Measurements from ENCODE around the gene CNOT1. TPM values are rescaled to one million over a fixed set of nuclear protein-coding genes. Genes with fewer than 3 reads are reported as not detected.

CNOT1 gene
- total RNA-seq, 2 donors from 2014 or later, result 102 to 190 TPM

DNA sequence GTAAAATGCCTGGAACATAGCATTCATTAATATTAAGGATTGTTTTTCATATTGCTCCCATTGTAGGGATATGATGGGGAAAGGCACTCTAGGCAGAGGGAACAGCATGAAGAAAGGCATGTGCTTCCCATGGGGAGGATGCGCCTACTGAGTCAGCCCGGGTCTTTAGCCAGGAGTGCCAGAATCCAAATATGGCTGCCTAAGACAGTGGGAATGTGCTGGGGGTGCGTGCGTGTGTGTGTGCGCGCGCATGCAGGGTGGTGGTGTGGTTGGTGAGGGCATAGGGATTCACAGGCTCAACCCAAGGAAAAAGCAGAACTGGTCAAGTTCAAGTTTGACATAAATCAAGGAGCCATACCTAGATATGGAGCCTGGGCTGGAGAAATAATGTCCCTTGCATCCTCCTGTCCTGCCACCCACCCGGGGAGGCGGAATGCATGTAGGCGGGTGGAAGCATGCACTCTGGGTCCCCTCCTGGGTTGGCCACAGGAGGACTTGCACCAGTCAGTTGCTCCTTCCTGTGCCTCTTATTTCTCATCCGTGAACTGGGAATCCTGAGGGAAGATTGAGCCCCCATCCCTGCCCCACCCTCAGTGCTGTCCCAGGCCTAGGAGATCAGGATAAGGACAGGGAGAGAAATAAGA lies 148.3 kb downstream of the CNOT1 start:
- no peak for DNase-seq (ENCODE audit: low spot score)
- Histone ChIP-seq H3K27me3 (replicated peaks; ENCODE audit: insufficient read depth) (no peaks in the 10 kb centered on the region), H3K9me3 (no peaks in the 10 kb centered on the region), H3K27ac (no peak overlapping the region), H3K4me1 (replicated peaks) (no peaks in the 10 kb centered on the region), H3K4me3 (no peak overlapping the region), H3K36me3 (no peaks in the 10 kb centered on the region)
- no peak for TF ChIP-seq POLR2AphosphoS5 (IDR thresholded peaks at IDR 0.05)
- TF ChIP-seq, protein P1, sequence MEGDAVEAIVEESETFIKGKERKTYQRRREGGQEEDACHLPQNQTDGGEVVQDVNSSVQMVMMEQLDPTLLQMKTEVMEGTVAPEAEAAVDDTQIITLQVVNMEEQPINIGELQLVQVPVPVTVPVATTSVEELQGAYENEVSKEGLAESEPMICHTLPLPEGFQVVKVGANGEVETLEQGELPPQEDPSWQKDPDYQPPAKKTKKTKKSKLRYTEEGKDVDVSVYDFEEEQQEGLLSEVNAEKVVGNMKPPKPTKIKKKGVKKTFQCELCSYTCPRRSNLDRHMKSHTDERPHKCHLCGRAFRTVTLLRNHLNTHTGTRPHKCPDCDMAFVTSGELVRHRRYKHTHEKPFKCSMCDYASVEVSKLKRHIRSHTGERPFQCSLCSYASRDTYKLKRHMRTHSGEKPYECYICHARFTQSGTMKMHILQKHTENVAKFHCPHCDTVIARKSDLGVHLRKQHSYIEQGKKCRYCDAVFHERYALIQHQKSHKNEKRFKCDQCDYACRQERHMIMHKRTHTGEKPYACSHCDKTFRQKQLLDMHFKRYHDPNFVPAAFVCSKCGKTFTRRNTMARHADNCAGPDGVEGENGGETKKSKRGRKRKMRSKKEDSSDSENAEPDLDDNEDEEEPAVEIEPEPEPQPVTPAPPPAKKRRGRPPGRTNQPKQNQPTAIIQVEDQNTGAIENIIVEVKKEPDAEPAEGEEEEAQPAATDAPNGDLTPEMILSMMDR (IDR thresholded peaks at IDR 0.05), result no peak
- no peak for TF ChIP-seq POLR2A (IDR thresholded peaks at IDR 0.05)
- WGBS, result 92% methylated on average over 11 of the region's 11 CpGs
- intact Hi-C loops (cut with DNase I), result no loop called here

DNA sequence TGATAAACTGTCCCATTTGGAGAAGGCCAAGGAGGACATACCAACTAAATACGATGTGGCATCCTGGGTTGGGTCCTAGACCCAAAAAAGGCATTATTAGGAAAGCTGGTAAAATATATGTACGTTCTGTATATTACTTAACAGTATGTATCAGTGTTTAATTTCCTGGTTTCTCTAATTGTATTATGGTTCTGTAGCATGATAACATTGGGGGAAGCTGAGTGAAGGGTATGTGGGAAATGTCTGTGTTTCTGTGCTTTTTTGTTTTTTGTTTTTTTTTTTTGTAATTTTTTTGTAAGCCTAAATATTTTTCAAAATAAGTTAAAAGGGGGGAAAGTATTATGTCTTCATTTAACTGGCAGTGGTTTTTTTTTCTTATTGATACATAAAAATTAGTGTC lies 151.2 kb downstream of the CNOT1 start:
- TF ChIP-seq POLR2AphosphoS5 (IDR thresholded peaks at IDR 0.05), result no peak
- TF ChIP-seq, protein P1 (IDR thresholded peaks at IDR 0.05), result no peak
- no peak for TF ChIP-seq POLR2A (IDR thresholded peaks at IDR 0.05)
- H3K9me3 ChIP-seq, result no peaks in the 10 kb centered on the region
- H3K27ac ChIP-seq, result no peak overlapping the region
- H3K4me3 ChIP-seq, result no peak overlapping the region
- WGBS, result 88% methylated on average over 2 of the region's 2 CpGs
- no peaks in the 10 kb centered on the region for H3K36me3 ChIP-seq
- H3K4me1 ChIP-seq (replicated peaks), result no peaks in the 10 kb centered on the region
- no peak for DNase-seq (ENCODE audit: low spot score)
- intact Hi-C loops (cut with DNase I), result no loop called here
- no peaks in the 10 kb centered on the region for H3K27me3 ChIP-seq (replicated peaks; ENCODE audit: insufficient read depth)

DNA sequence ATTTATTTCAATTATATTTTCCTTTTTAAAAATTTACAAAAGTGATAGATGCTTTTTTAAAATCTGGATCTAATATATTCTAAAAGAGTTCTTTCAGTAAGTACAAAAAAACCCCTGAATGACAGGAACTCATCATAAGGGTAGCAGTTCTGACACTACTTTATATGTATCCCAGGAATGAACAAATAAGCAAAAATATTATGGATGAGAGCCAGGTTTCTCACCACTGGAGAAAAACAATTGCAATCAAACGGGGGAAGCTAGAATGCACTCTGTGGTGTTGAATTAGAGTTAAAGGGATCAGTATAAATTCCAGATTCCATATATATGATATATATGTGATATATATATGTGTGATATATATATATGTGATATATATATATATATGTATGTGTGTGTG lies 152.8 kb downstream of the CNOT1 start:
- Histone ChIP-seq H3K9me3 (no peaks in the 10 kb centered on the region), H3K4me3 (no peak overlapping the region), H3K36me3 (no peaks in the 10 kb centered on the region), H3K27me3 (replicated peaks; ENCODE audit: insufficient read depth) (no peaks in the 10 kb centered on the region), H3K27ac (no peak overlapping the region), H3K4me1 (replicated peaks) (no peaks in the 10 kb centered on the region)
- TF ChIP-seq POLR2A (IDR thresholded peaks at IDR 0.05), result no peak
- TF ChIP-seq POLR2AphosphoS5 (IDR thresholded peaks at IDR 0.05), result no peak
- TF ChIP-seq, protein P1 (IDR thresholded peaks at IDR 0.05), result no peak
- no peak for DNase-seq (ENCODE audit: low spot score)
- WGBS, result 61% methylated on average over 1 of the region's 1 CpG
- intact Hi-C loops (cut with DNase I), result no loop called here

DNA sequence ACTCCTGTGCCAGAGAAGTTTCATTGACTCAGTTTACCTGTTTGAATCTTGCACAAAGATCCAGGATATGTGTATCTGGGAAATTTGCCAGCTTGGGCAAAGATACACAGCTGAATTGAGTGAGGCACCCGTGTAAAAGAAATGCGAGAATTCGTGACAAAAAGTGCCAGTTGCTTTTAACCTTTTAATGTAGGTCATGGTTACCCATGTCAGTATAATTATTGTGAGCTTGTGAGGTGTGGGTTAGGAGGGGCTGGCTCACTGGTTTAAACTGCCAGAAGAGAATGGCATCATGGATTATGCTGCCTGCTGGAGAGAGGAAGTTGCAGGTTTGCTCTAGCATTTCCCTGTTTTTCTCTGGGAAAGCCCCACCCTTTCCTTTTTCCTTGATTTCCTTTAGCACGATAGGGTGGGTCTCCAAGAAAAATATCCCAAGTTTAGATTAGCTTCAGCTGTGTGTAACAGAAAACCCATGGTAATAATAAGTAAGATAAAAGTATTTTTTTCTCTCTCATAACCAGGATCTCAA lies 154.5 kb downstream of the CNOT1 start:
- TF ChIP-seq, protein P1 (IDR thresholded peaks at IDR 0.05), result no peak
- no peaks in the 10 kb centered on the region for H3K9me3 ChIP-seq
- no peak overlapping the region for H3K27ac ChIP-seq
- 36% methylated on average over 4 of the region's 4 CpGs for WGBS
- no peaks in the 10 kb centered on the region for H3K27me3 ChIP-seq (replicated peaks; ENCODE audit: insufficient read depth)
- DNase-seq (ENCODE audit: low spot score), result no peak
- H3K36me3 ChIP-seq, result no peaks in the 10 kb centered on the region
- intact Hi-C loops (cut with DNase I), result no loop called here
- no peak overlapping the region for H3K4me3 ChIP-seq
- H3K4me1 ChIP-seq (replicated peaks), result no peaks in the 10 kb centered on the region

DNA sequence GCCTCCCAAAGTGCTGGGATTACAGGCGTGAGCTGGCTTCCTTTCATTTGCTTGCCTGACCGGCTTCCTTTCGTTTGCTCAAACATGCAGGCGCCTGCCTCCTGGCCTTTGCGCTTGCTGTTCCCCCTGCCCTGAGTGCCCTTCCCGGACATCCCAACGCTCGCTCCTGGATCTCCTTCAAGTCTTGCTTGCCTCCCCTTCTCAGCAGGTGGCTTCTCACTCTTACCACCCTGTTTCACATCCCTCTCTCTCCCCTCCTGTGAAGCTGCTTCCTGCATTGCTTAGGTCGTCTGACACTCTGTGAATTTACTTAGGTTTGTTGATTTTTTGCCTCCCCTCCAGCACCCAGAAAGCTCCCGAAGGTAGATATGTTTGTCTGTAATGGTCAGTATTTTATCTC lies 155.3 kb downstream of the CNOT1 start:
- 64% methylated on average over 10 of the region's 10 CpGs for WGBS
- TF ChIP-seq, protein P1 (IDR thresholded peaks at IDR 0.05), result no peak
- TF ChIP-seq POLR2A (IDR thresholded peaks at IDR 0.05) (no peak), POLR2AphosphoS5 (IDR thresholded peaks at IDR 0.05) (no peak)
- no peaks in the 10 kb centered on the region for H3K27me3 ChIP-seq (replicated peaks; ENCODE audit: insufficient read depth)
- H3K4me3 ChIP-seq, result no peak overlapping the region
- H3K9me3 ChIP-seq, result no peaks in the 10 kb centered on the region
- H3K27ac ChIP-seq, result no peak overlapping the region
- intact Hi-C loops (cut with DNase I), result no loop called here
- no peak for DNase-seq (ENCODE audit: low spot score)
- no peaks in the 10 kb centered on the region for H3K4me1 ChIP-seq (replicated peaks)
- no peaks in the 10 kb centered on the region for H3K36me3 ChIP-seq

Data from prostate gland (tissue), 2 donors.